Neural crest cell (in vitro differentiated cells): ENCODE results near the gene DHRS1. TPM values are rescaled to one million over a fixed set of nuclear protein-coding genes. Genes with fewer than 3 reads are reported as not detected.
A peak's percentile ranks its signal among the peaks of the same experiment; 100 is the strongest.

Source experiments
- DNase-seq: peaks from one replicate; pipeline ENCODE4 v3.0.0; 2021; ENCODE audit warnings: low read depth, mixed read lengths, low spot score
- H3K27ac Mint-ChIP-seq: one replicate; pipeline ENCODE4 v1.8.0; 2021; ENCODE audit warnings: mild to moderate bottlenecking, mixed read lengths; ENCODE audit not compliant: unreplicated experiment
- H3K27me3 Mint-ChIP-seq: 2 replicates; pipeline ENCODE4 v1.8.0; 2021; ENCODE audit warnings: low read depth, mild to moderate bottlenecking, mixed read lengths
- H3K36me3 Mint-ChIP-seq: 2 replicates; pipeline ENCODE4 v1.8.0; 2021; ENCODE audit warnings: low read depth, mild to moderate bottlenecking, mixed read lengths
- H3K4me1 Mint-ChIP-seq: 2 replicates; pipeline ENCODE4 v1.8.0; 2021; ENCODE audit warnings: mixed read lengths
- H3K4me3 Mint-ChIP-seq: one replicate; pipeline ENCODE4 v1.8.0; 2021; ENCODE audit warnings: mild to moderate bottlenecking, mixed read lengths
- H3K9me3 Mint-ChIP-seq: 2 replicates; pipeline ENCODE4 v1.8.0; 2021; ENCODE audit warnings: mixed read lengths
- CTCF ChIP-seq: fragments of 200-600 bp; sonication (generic); conservative IDR thresholded peaks from 2 replicates; pipeline ENCODE4 v1.5.0; 2021; ENCODE audit warnings: antibody characterized with exemption, mild to moderate bottlenecking
- total RNA-seq: library from RNA; stranded (reverse); gene quantifications from 2 replicates; pipeline ENCODE4 v1.2.1, GENCODE V29; 2021

Gene DHRS1
- total RNA-seq, 1 donor from 2014 or later: 17.2 TPM

GRCh38 chr14:24283796-24284460, 15.7 kb downstream of the DHRS1 start:
- H3K27ac Mint-ChIP-seq: peak overlapping the region; percentile 84
- TF ChIP-seq CTCF: no peak
- H3K9me3 Mint-ChIP-seq: no peaks in the 10 kb centered on the region

GRCh38 chr14:24282736-24283135, 16.8 kb downstream of the DHRS1 start:
- DNase-seq: no peak
- H3K27me3 Mint-ChIP-seq: no peaks in the 10 kb centered on the region
- no peak for TF ChIP-seq CTCF
- H3K36me3 Mint-ChIP-seq: no peaks in the 10 kb centered on the region
- H3K9me3 Mint-ChIP-seq: no peaks in the 10 kb centered on the region
- no peaks in the 10 kb centered on the region for H3K4me1 Mint-ChIP-seq
- no peak overlapping the region for H3K27ac Mint-ChIP-seq
- no peak overlapping the region for H3K4me3 Mint-ChIP-seq

More at GRCh38 chr14:24283796-24284460, 15.7 kb downstream of the DHRS1 start:
- H3K4me1 Mint-ChIP-seq: no peaks in the 10 kb centered on the region
- H3K27me3 Mint-ChIP-seq: no peaks in the 10 kb centered on the region
- H3K36me3 Mint-ChIP-seq: no peaks in the 10 kb centered on the region
- no peak overlapping the region for H3K4me3 Mint-ChIP-seq
- no peak for DNase-seq

DNA sequence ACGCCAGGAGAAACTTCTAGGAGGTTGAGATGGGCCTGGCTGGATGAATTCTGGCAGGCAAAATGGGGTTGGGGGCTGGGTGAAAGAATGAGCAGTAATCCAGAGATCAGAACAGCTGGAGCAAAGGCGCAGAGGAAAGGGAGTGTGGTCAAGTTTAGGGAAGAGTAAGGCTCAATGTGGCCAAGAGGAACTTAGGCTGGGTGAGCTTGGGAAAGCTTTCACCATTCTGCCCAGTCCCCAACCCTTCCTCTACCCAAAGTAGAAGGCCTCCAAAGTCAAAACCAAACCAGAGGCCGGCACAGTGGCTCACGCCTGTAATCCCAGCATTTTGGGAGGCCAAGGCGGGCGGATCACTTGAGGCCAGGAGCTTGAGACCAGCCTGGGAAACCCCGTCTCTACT, 17.9 kb downstream of the DHRS1 start:
- no peak for TF ChIP-seq CTCF
- Mint-ChIP-seq H3K27ac (no peak overlapping the region), H3K4me3 (no peak overlapping the region), H3K9me3 (no peaks in the 10 kb centered on the region), H3K36me3 (no peaks in the 10 kb centered on the region), H3K27me3 (no peaks in the 10 kb centered on the region), H3K4me1 (no peaks in the 10 kb centered on the region)
- DNase-seq: no peak

GRCh38 chr14:24280797-24281460, 18.7 kb downstream of the DHRS1 start:
- TF ChIP-seq CTCF: no peak
- Mint-ChIP-seq H3K9me3 (no peaks in the 10 kb centered on the region), H3K27me3 (no peaks in the 10 kb centered on the region), H3K4me3 (no peak overlapping the region), H3K27ac (no peak overlapping the region), H3K36me3 (no peaks in the 10 kb centered on the region), H3K4me1 (no peaks in the 10 kb centered on the region)
- no peak for DNase-seq

- Mint-ChIP-seq H3K9me3 (no peaks in the 10 kb centered on the region), H3K36me3 (no peaks in the 10 kb centered on the region), H3K27ac (no peak overlapping the region), H3K4me1 (no peaks in the 10 kb centered on the region), H3K4me3 (no peak overlapping the region), H3K27me3 (no peaks in the 10 kb centered on the region)
- no peak for DNase-seq
- no peak for TF ChIP-seq CTCF
Observed at GRCh38 chr14:24279301-24280186, 20.0 kb downstream of the DHRS1 start.
